Transverse colon (tissue), 4 donors: Measurements from ENCODE around the gene CERS5.

ENCODE experiments used
- CTCF ChIP-seq, 5 experiments: fragments of 200-600 bp in 3 of 5; fragments of 450-650 bp in 2 of 5; sonication (generic) in 3 of 5; IDR thresholded peaks; 1 replicate in 2 of 5; 2 replicates in 3 of 5; pipeline ENCODE4 v1.5.1; 2016 to 2017; ENCODE audit warnings: antibody characterized with exemption in 5 of 5, inconsistent platforms in 3 of 5, mild to moderate bottlenecking in 2 of 5, moderate library complexity in 1 of 5
- POLR2A ChIP-seq: fragments of 450-650 bp; IDR thresholded peaks from one replicate; pipeline ENCODE4 v1.6.1; 2016; ENCODE audit warnings: antibody characterized with exemption, mild to moderate bottlenecking, moderate library complexity
- POLR2AphosphoS5 ChIP-seq, 3 donors: sonication (generic); formaldehyde crosslinking; IDR thresholded peaks; one replicate each; pipeline ENCODE4 v1.6.1; 2016; ENCODE audit warnings: antibody characterized with exemption in 3 of 3

- TF ChIP-seq CTCF (IDR thresholded peaks at IDR 0.05) (no peak), POLR2A (no peak), POLR2AphosphoS5 (IDR thresholded peaks at IDR 0.05) (no peak)
Measured at GRCh38 chr12:50181691-50182090, 14.5 kb upstream of the CERS5 start.
